GM12878 (cell line): ENCODE results near the gene ZFP64.

Experiments
- CTCF ChIP-seq, 3 experiments: IDR thresholded peaks in 2 of 3; conservative IDR thresholded peaks in 1 of 3; 2 replicates each; pipeline ENCODE4 v1.5.1; 2011; ENCODE audit warnings: low read depth in 3 of 3, low read length in 3 of 3, mild to moderate bottlenecking in 3 of 3, control low read depth in 2 of 3, moderate library complexity in 2 of 3, inconsistent platforms in 1 of 3, mixed read lengths in 1 of 3; ENCODE audit not compliant: control insufficient read depth in 2 of 3, insufficient read depth in 1 of 3; ENCODE audit errors: extremely low read depth in 1 of 3
- KDM1A ChIP-seq: fragments of 200-600 bp; sonication (generic); IDR thresholded peaks from 2 replicates; pipeline ENCODE4 v1.6.1; 2016; ENCODE audit warnings: borderline replicate concordance
- POLR2A ChIP-seq: IDR thresholded peaks from 2 replicates; pipeline ENCODE4 v1.6.1; 2011; ENCODE audit warnings: low read depth, mild to moderate bottlenecking, low read length
- SUZ12 ChIP-seq: fragments of 200-600 bp; sonication (generic); IDR thresholded peaks from one replicate; pipeline ENCODE4 v1.6.1; 2018; ENCODE audit warnings: antibody characterized with exemption, mild to moderate bottlenecking; ENCODE audit not compliant: unreplicated experiment
- ZBED1 ChIP-seq: IDR thresholded peaks from 2 replicates; pipeline ENCODE4 v1.6.1; 2016; ENCODE audit warnings: borderline replicate concordance
- ZBTB33 ChIP-seq: fragments of 450-650 bp; IDR thresholded peaks from 2 replicates; pipeline ENCODE4 v1.6.1; 2017; ENCODE audit warnings: mild to moderate bottlenecking

GRCh38 chr20:52175840-52176239, 15.7 kb downstream of the ZFP64 start:
- TF ChIP-seq KDM1A (no peak), CTCF (IDR thresholded peaks at IDR 0.05 in 2 of 3, conservative IDR thresholded peaks at IDR 0.05 in 1 of 3; ENCODE audit: control insufficient read depth in 2 of 3, extremely low read depth in 1 of 3, insufficient read depth in 1 of 3, low read depth in 3 of 3, low read length in 3 of 3) (no peak), ZBTB33 (no peak), ZBED1 (no peak), POLR2A (no peak), SUZ12 (no peak)
